Limb (tissue), 2 donors: ENCODE measurements around the gene CCR3.

Experiments
- DNase-seq, 2 donors: peaks; one replicate each; pipeline ENCODE4 v3.0.0-alpha.2; 2016; ENCODE audit errors: extremely low spot score in 2 of 2

Gene CCR3

DNA sequence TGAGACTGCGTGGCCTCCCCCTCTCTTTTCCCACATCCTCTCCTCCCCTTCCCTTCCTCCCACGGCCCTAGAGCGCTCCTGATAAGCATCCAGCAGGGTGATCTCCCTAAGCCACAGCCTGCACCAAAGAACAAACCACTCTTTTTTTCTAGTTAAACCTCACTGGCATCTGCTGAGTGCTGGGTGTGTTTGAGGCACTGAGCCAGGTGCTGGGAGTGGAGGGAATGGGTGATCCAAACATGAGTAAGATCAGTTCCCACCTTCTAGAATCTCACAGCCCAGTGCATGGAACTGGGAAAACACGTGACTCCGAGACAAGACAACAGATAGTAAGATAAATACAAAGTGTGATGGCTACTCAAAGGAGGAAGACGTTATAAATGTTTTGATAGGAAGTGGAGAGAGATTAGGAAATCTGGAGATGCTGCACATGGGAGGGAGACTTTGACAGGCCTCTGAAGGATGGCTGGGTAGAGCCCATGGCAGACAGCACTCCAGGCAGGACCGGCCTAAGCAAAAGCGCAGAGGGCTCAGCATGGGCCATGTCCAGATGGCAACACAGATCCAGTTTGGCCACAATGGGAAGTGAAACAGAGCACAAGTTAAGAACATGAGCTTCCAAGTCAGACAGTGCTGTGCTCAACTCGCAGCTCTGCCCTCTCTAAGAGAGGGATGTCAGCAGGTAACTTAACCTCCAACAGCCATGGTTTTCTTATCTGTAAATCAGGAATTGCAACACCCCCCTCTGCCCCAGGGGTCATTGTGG lies 55.6 kb downstream of the CCR3 start:
- DNase-seq: no peak

DNA sequence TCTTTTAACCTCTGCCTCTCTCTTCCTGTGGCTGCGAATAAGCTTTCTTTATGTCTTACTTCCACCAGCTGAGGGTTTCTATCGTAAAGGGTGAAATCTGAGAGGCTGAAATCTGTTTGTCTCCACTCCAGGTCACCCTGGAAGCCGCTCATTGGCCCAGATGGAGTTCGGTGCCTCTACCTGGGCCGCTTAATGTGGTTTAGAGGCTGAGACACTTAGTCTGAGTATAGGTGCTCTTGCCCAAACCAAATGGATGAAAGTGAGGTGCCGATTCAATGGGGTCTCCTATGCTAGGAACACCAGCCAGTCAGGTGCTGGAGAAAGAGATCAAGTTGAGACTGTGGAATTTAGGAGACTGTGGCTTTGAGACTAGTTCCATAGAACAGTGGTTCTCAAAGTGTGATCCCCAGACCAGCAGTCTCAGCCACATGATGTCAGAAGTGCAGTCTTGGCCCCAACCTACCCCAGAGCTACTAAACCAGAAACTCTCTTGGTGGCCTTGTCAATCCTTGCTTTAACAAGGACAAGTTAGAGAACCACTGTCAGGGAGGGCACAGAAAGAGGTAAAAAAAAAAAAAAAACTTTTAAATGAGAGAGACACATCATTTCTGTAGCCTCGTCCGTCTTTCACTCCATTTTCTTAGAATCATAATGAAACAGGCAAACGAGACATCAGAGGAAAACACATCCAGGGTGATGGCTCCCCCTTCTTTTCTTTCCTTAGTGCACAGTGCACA lies 56.8 kb downstream of the CCR3 start:
- no peak for DNase-seq

- no peak for DNase-seq
Measured at GRCh38 chr3:46299608-46300460, 57.6 kb downstream of the CCR3 start.

GRCh38 chr3:46300461-46300789 lies 58.2 kb downstream of the CCR3 start:
- no peak for DNase-seq

DNA sequence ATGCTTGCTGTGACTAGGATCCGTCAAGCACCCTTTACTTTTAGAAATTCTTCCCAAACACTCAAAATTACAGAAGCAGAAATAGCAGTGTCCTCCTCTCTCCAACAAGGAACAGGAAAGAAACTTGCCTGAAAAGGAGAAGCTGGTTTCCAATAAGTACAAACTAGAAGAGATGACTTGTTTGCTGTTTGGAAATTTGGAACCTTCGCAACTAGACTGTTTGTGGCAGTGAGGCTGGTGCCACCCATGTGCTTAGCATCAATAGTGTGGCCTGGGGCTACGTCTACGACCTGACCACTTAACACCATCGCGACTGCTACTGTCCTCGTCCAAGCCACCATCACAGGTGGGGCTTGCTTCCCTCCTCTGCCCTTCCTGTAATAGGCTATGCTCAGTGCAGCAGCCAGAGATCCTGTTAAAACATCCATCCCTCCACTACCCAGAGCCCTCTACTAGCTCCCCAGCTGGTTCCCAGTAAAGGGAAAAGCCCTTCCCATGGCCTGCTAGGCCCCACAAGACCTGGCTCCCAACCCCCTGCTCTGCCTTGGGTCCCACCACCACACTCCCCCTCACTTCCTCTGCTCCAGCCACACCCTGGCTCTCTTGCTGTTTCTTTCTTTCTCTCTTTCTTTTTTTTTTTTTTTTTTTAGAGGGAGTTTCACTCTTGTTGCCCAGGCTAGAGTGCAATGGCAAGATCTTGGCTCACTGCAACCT lies 59.0 kb downstream of the CCR3 start:
- DNase-seq: no peak

DNA sequence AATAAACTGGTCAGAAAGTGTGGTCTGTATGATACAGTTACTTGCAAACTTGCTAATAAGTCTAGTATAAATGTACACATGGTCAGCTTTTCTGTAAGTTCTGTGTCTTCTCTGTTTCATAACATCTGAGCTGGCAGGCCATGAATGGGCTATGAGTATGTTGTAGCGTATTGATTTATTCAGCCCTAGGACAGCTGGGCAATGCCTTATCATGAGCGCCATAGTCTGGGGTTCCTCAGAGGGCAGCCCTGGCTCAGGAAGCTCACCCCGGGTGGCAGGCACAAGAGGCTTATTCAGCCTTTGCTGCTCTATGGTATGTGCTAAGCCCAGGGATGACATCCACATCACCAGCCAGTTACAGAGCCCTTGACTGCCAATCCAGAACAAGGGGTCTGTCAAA lies 61.0 kb downstream of the CCR3 start:
- no peak for DNase-seq

DNA sequence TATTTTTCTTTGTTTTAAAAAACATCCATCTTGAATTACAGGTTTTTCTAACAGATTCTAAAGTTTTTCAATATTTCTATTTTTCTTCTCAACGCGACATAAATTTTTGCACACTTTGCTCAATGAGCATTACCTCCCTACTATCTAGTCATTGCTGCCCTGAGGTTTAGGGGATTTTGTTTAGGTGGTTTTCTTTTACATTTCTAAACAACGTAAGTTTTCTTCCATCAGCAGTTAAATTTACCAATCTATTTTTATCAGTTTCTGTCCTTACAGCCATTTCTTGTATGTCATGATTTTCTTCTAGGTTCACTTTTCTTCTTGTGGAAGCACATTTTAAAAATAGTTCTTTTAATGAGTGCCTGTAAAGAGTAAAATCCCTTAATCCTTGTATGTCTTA lies 62.5 kb downstream of the CCR3 start:
- DNase-seq: no peak

DNA sequence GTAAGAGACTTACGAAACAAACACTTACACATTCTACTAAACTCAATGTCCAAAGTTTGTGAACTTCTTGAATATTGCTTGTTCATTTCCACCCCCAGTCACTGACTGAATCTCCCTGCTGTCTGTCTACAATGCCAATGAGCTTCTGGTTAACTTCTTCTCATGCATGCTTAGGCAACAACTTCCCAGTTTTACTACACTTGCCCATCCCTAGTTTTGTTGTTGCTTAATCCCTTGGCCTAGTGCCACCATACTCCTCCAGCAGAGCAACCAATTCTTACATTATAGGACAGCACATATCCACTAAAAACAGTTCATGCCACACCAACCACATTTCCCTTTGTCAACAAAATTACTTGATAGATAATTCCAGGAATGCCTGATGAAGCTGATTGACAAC lies 70.7 kb downstream of the CCR3 start:
- DNase-seq: no peak

GRCh38 chr3:46314517-46314916 lies 72.3 kb downstream of the CCR3 start:
- DNase-seq: no peak

- no peak for DNase-seq
Measured at GRCh38 chr3:46316206-46316605, 73.9 kb downstream of the CCR3 start.
